ENCODE data around the gene MTUS2.

GRCh38 chr13:29103065-29103800 is 283.1 kb downstream of the MTUS2 start:
- no peak for TF ChIP-seq POU2F2 (IDR thresholded peaks at IDR 0.05; ENCODE audit: borderline replicate concordance, low read depth, low read length)
- TF ChIP-seq CTCF (IDR thresholded peaks at IDR 0.05 in 2 of 3, conservative IDR thresholded peaks at IDR 0.05 in 1 of 3; ENCODE audit: control insufficient read depth in 2 of 3, extremely low read depth in 1 of 3, insufficient read depth in 1 of 3, low read depth in 3 of 3, low read length in 3 of 3), result no peak
- TF ChIP-seq ETV6 (conservative IDR thresholded peaks at IDR 0.05 in 1 of 2, IDR thresholded peaks at IDR 0.05 in 1 of 2; ENCODE audit: borderline replicate concordance in 1 of 2, low read depth in 1 of 2), result no peak
- no peak for TF ChIP-seq CBX3 (IDR thresholded peaks at IDR 0.05; ENCODE audit: borderline replicate concordance, low read depth)
- no peak for TF ChIP-seq RFX5 (IDR thresholded peaks at IDR 0.05; ENCODE audit: low read depth, low read length)
- TF ChIP-seq, protein P1, sequence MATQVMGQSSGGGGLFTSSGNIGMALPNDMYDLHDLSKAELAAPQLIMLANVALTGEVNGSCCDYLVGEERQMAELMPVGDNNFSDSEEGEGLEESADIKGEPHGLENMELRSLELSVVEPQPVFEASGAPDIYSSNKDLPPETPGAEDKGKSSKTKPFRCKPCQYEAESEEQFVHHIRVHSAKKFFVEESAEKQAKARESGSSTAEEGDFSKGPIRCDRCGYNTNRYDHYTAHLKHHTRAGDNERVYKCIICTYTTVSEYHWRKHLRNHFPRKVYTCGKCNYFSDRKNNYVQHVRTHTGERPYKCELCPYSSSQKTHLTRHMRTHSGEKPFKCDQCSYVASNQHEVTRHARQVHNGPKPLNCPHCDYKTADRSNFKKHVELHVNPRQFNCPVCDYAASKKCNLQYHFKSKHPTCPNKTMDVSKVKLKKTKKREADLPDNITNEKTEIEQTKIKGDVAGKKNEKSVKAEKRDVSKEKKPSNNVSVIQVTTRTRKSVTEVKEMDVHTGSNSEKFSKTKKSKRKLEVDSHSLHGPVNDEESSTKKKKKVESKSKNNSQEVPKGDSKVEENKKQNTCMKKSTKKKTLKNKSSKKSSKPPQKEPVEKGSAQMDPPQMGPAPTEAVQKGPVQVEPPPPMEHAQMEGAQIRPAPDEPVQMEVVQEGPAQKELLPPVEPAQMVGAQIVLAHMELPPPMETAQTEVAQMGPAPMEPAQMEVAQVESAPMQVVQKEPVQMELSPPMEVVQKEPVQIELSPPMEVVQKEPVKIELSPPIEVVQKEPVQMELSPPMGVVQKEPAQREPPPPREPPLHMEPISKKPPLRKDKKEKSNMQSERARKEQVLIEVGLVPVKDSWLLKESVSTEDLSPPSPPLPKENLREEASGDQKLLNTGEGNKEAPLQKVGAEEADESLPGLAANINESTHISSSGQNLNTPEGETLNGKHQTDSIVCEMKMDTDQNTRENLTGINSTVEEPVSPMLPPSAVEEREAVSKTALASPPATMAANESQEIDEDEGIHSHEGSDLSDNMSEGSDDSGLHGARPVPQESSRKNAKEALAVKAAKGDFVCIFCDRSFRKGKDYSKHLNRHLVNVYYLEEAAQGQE (IDR thresholded peaks at IDR 0.05; ENCODE audit: low read depth, low read length), result no peak
- TF ChIP-seq FOS (IDR thresholded peaks at IDR 0.05; ENCODE audit: borderline replicate concordance, extremely low read depth, insufficient read length), result no peak
- no peak for TF ChIP-seq MYC (IDR thresholded peaks at IDR 0.05; ENCODE audit: insufficient read depth, insufficient read length, insufficient replicate concordance, low read length, severe bottlenecking)
- no peak for TF ChIP-seq SIN3A (IDR thresholded peaks at IDR 0.05; ENCODE audit: low read depth, low read length)
- no peak for TF ChIP-seq NFYB (IDR thresholded peaks at IDR 0.05; ENCODE audit: insufficient read depth, low read depth, low read length)
- no peak for TF ChIP-seq BHLHE40 (IDR thresholded peaks at IDR 0.05; ENCODE audit: borderline replicate concordance in 1 of 2, low read depth in 2 of 2, low read length in 1 of 2)
